HG03139 (cell line): ENCODE results near the gene MICA.
"Not testable (repeated sequence)": the region's sequence is repeated elsewhere in the genome, so short reads cannot be mapped to it uniquely, and the experiment has no call there.

ENCODE experiments used
- ATAC-seq: cut with Tn5 transposase; IDR thresholded peaks from one replicate; pipeline ENCODE4 v1.9.1; 2021; ENCODE audit not compliant: unreplicated experiment

The MICA gene

GRCh38 chr6:31403283-31404060, at the start of gene MICA:
Gene MICA, plus strand, starts transcription at chr6:31403595. Its CDS starts 38 bp downstream, at chr6:31403633.
- ATAC-seq: no peak

- no peak for ATAC-seq
Measured at GRCh38 chr6:31354158-31354863, 49.1 kb upstream of the MICA start.

GRCh38 chr6:31354864-31355582, 48.4 kb upstream of the MICA start:
- ATAC-seq: no peak

GRCh38 chr6:31355583-31355948, 47.8 kb upstream of the MICA start:
- no peak for ATAC-seq

- no peak for ATAC-seq
Measured at GRCh38 chr6:31356216-31356945, 47.0 kb upstream of the MICA start.

- ATAC-seq: peak; percentile 77
Measured at GRCh38 chr6:31356946-31357466, 46.4 kb upstream of the MICA start, which contains the start of gene HLA-B. Gene HLA-B, minus strand, starts transcription at chr6:31357179. Its CDS starts 21 bp downstream, at chr6:31357158.

GRCh38 chr6:31357886-31358285, 45.5 kb upstream of the MICA start:
- no peak for ATAC-seq

- ATAC-seq: no peak
Measured at GRCh38 chr6:31358302-31358701, 45.1 kb upstream of the MICA start.

- no peak for ATAC-seq
Measured at GRCh38 chr6:31359581-31359980, 43.8 kb upstream of the MICA start.

GRCh38 chr6:31362751-31363150, 40.6 kb upstream of the MICA start:
- no peak for ATAC-seq

GRCh38 chr6:31363811-31364210, 39.6 kb upstream of the MICA start:
- ATAC-seq: no peak

GRCh38 chr6:31365864-31366263, 37.5 kb upstream of the MICA start:
- no peak for ATAC-seq

GRCh38 chr6:31366693-31367470, 36.5 kb upstream of the MICA start:
- no peak for ATAC-seq

GRCh38 chr6:31368461-31368860, 34.9 kb upstream of the MICA start:
- no peak for ATAC-seq

GRCh38 chr6:31374118-31374517, 29.3 kb upstream of the MICA start:
- not testable (repeated sequence) for ATAC-seq

- ATAC-seq: no peak
Measured at GRCh38 chr6:31375699-31376098, 27.7 kb upstream of the MICA start.

- ATAC-seq: no peak
Measured at GRCh38 chr6:31377029-31377428, 26.4 kb upstream of the MICA start.

GRCh38 chr6:31378062-31378720, 25.2 kb upstream of the MICA start:
- ATAC-seq: no peak

- ATAC-seq: no peak
Measured at GRCh38 chr6:31378721-31379103, 24.7 kb upstream of the MICA start.

- no peak for ATAC-seq
Measured at GRCh38 chr6:31379850-31380249, 23.5 kb upstream of the MICA start.
